Brain pericyte (primary cell): ENCODE results near the gene NSUN2.

Experiments
- DNase-seq: peaks from one replicate; pipeline ENCODE4 v3.0.0-alpha.2; 2012; ENCODE audit warnings: low read depth, low spot score

Gene NSUN2

GRCh38 chr5:6557807-6558575 lies 74.9 kb downstream of the NSUN2 start:
- no peak for DNase-seq

- DNase-seq: no peak
Observed at GRCh38 chr5:6556802-6557102, 76.1 kb downstream of the NSUN2 start.

GRCh38 chr5:6556089-6556801 lies 76.6 kb downstream of the NSUN2 start:
- no peak for DNase-seq

- DNase-seq: no peak
Observed at GRCh38 chr5:6554812-6555211, 78.0 kb downstream of the NSUN2 start.

GRCh38 chr5:6553972-6554371 lies 78.9 kb downstream of the NSUN2 start:
- DNase-seq: no peak

GRCh38 chr5:6552612-6553011 lies 80.2 kb downstream of the NSUN2 start:
- DNase-seq: no peak

GRCh38 chr5:6551955-6552313 lies 80.9 kb downstream of the NSUN2 start:
- DNase-seq: no peak

GRCh38 chr5:6551287-6551954 lies 81.4 kb downstream of the NSUN2 start:
- DNase-seq: no peak

- no peak for DNase-seq
Observed at GRCh38 chr5:6550628-6551027, 82.2 kb downstream of the NSUN2 start.
